Activated CD4-positive, alpha-beta T cell treated with anti-CD3 and anti-CD28 coated beads for 4 hours (primary cell): ENCODE results near the gene MACROD2.

Experiments
- DNase-seq, 2 donors: peaks; one replicate each; pipeline ENCODE4 v3.0.0-alpha.2; 2020

Gene MACROD2

DNA sequence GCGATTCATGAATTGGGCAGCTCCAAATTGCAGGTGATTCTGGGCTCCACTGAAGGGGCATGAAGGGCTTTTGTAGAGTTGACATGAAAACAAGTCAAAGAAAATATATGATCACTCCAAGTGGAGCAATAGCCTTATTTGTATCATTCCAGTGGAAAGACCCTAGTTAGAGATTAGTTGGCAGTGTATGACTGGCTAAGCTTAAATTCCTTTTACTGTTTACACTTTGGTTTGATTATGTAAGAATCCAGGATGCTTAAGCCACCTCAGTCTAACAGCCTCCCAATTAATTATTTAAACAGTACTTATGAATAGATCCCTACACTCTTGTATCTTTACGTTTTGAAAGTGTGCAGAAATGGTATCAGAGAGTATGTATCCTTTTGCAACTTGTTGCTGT lies 1865.5 kb downstream of the MACROD2 start:
- no peak for DNase-seq

DNA sequence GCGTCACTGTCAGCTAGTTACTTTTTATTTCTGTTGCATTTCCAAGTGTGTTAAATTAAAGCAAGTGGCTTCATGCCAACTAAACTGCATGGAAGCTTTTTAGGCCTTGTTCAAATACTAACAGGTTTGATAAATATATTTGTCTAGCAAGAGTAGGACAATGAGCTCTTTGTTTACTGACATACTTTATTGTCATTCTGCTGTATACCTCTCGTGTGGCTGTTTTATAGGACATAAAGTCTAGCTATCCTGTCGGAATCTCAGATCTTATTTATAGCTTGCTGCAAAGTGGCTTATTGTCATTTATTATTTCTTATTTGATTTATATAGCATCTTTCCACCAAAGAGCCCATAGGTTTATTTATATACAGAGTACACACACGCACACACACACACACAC lies 1866.9 kb downstream of the MACROD2 start:
- no peak for DNase-seq

DNA sequence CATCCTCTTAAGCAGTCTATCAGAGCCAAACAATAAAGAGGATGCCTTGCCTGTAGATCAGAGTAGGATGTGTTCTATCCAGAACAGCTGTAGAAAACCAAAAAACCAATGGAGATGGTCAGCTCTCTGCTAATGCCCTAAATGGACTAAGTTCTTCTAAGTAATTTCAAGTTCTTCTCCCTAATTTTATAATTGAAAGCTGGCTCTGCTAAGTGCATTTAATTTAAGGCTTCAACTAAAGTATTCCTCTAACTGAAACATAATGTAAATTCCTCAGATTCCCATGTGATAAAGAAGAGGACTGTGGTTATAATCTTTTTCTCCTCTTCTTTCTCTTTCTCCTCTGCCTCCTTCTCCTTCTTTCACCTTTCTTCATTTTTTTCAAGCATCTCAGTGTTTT lies 1868.4 kb downstream of the MACROD2 start:
- no peak for DNase-seq

DNA sequence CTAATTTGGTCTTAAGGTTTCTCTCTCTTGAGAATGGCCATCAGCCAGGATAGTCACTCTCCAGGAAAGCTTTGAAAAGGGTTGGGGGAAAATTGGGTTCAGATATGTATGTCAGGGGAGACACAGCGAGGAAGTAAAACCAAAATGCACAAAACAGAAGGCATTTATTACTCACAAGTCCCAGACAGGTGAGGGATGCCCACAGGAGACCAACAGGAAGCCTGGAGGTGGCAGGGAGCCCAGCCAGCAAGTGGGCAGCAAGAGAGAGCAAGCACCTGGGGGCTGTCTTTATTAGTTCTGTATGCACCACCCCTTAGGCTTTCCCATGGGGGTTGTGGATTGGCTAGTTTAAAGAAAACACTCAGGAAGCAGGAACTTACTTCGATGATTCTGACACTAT lies 1870.2 kb downstream of the MACROD2 start:
- no peak for DNase-seq

DNA sequence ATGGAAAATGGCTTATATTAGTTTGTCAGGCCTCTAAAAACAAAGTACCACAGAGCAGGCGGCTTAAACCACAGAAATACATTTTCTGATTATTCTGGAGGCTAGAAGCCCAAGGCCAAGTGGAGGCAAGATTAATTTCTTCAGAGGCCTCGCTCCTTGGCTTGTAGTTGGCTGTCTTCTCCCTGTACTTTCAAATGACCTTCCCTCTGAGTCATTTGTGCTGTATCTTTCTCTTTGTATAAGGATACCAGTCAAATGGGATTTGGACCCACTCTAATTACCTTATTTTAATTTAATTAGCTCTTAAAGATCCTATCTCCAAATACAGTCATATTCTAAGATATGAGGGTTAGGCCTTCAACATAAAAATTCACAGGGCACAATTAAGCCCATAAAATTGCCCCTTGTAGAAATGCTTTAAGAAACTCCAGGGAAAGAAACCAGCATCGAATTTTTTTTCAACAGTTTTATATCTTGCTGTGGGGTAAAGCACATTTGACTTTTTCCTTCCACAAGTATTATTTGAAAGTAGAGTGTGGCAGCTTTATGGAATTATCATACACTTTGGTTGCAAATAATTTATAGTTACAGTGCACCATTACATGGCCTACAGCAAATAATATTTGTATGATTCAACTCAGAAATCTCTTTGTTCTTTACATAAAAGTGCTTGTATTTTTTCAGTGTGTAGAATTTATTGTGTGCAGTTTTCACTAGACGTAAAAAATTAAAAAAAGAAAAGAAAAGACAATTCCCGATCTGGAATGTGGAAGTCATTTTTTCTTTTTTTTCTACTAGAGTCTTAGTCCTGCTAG lies 1871.8 kb downstream of the MACROD2 start:
- DNase-seq: no peak

DNA sequence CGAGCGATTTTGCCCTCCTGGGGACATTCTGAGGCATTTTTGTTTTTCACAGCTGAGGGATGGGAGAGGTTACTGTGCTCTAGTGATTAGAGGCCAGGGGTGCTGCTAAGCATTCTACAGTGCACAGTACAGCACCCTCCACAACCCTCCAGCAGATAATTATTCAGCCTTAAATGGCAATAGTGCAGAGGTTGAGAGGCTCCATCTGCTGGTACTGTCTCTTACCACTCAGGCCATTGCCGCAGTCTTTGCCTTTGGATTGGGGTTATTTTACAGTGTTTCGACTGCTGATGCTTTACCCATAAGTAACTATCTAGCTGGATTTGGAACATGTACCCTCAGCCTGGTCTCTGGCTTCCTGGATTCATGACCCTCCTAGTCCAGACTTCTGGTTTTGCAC lies 1872.6 kb downstream of the MACROD2 start:
- DNase-seq: no peak

DNA sequence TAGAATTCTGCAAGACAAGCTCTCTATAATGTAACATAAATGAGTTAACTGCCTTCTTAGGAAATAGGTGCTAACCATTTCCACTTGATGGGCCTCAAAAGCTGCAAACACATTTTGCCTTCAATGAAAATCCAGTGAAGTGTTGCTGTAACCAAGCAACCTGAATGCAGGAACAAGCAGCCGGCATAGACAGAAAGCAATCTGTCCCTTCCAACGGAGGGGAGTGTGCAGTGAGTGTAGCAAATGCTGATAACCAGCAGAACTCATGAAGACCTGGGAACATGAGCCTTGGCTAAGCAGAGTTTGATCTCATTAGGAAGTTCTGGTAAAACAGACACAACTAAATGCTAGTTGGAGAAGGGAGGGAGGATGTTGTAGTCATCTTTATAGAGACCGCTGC lies 1880.1 kb downstream of the MACROD2 start:
- no peak for DNase-seq

DNA sequence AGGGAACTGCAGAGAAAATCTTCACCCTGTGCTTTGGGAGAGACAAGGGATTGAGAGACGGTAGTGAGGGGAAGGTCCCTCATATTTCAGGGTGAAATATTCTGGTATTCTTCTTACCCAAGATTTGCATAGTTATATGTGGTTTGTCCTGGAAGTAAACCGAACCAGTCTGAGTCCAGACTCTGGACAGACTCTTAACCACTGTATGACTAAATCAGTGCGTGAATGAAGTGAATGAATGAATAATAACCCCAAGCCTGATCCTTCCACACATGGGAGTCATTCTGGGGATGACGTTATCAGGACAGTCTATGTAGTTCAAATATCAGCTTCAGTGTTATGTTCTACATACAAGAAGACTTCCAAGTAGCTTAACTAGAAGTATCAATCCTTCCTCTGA lies 1887.2 kb downstream of the MACROD2 start:
- no peak for DNase-seq

DNA sequence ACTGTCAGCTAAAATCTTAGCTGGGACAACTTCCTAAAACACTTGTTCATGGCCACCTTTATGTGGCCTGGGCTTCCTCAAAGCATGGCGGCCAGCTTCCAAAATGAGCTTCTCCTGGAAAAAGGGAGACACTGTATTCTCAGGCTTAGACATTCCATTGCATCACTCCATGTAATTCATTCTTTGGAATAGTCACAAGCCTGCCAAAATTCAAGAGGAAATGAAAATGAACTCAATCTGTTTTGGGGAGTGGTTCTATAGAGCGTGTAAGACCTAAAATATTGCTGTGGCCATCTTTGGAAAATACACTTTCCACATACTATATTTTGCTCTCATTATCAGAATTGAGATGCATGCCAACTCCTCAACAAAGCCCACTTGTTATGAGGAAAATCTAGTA lies 1890.9 kb downstream of the MACROD2 start:
- DNase-seq: no peak

DNA sequence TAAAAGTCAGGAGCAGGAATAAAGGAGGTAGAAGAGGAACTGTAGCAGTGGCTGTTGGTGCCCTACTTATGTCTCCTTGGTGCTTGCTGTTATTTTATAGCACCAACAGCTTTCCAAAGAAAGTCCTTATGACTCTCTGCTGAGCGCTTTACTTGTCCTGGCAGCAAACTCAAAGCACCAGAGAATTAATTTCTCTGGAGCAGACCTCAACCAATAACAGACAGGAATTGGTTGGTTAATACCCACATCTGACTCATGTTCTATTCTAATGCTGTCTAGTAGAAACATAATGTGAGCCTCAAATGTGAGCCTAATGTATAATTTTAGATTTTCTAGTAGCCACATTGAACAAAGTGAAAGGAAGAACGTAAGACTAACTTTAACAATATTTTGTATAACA lies 1892.1 kb downstream of the MACROD2 start:
- no peak for DNase-seq

DNA sequence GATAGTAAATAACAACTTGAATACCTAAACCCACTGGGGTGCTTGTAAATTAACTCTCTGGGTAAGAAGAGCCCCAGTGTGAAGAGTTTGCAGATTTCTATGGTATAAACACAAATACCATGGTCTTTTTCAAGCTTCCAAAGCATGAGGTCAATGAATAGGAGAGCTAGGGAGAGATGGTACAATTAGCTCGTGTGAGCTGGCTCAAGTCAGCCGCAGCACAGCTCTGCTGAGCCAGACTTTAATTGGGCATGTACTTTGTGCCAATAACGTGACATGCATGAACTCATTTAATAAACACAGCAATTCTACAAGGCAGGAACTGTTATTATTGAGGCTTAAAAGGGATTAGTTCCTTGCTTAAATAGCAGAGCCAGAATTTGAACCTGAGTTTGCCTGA lies 1893.7 kb downstream of the MACROD2 start:
- no peak for DNase-seq

DNA sequence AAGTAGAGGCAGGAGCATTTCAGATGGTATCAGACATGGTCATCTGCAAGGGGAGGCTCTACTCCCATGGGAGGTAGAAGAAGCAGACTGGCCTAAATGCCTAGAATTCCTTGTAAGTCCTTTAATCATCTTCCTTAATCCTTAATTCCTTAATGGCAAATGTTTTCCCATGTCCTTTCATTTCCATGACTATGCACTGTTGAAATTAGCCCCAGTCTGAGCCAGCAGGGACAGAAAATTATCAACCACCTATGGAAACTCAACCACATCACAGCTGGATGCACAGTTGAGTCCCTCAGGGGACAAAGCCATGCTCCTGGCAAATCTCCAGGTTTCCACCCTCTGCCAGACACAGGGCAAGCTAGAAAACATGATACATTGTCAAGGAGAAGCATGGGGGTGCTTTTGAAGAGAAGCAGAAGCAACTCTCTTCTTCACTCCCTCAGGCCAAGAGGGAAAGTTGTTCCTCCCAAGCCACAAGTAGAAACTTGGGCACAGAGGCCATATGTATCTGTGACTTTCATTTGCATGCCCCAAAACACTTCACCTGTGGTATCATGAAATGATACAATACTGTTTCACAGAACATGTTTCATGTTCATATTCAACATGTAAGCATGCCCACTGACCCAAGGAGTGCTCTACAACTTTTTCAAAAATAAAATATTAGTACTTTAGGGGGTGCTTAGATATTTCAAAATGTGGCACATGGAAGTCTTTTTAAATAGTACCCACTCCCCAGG lies 1894.4 kb downstream of the MACROD2 start:
- DNase-seq: no peak

DNA sequence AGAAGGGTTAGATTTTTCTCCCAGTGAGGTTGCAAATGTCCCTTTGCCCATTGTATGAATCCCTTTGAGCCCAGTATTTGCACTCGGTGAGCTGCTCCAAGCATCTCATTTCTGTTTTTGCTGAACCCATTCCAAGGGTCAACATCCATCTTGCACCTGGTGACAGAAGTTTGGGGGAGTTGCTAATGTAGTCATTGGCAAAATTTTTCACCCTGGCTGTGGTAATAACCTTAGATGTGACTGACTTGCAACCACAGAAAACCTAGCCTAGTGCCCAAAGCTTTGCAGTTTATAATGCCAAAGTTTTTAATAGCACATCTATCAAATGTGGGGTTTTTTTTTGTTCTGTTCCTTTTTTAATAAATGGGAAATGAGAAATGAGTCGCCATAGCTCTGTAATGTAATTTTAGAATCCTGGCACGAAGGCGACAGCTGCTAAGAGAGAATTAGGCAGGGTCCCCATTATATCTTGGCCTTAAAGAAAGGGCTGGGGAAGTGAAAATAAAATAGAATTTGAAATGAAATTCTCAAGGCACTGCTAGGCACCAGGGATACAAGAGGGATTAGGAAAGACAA lies 1895.2 kb downstream of the MACROD2 start:
- DNase-seq: no peak

DNA sequence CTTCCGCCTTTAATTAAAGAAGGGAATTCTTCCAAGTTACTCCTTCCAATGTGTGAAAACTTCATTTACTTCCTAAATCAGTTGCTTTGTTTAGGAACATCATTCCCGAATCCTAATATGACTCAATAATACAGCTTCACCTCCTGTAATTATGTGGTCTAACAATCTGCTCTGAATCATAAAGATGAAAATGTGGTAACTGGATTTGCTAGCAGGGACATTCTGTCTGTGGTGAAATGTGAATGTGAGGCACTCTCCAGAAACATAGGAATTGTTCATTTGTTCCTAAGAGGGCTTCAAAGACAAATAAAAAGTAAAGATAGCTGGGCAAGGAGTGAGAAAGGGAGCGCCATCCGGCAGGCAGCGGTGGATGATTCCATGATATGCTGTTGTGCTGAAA lies 1899.8 kb downstream of the MACROD2 start:
- DNase-seq: no peak

DNA sequence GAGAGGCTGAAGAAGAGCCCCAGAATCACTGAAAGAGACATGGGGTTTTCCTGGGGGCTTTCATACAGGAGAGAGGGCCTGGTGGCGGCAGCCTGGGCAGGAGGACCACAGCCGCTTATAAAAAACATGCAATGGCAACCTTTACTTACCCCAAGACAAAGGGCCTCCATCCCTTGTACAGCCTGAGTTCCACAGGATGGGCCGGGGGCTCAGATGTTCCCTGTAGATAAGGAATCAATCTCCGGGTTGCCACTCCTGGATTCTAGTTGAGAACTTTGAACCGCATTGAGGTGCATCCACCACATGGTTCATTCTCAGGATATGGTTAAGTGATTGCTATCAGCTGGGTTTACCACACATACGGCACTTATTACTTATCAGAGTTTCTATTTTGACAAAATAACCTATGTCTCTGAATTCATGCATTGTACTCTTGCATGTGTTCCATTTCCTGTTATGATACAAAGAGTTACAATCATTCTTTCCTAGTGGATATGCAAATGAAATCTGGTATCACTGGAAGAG lies 1900.3 kb downstream of the MACROD2 start:
- no peak for DNase-seq

DNA sequence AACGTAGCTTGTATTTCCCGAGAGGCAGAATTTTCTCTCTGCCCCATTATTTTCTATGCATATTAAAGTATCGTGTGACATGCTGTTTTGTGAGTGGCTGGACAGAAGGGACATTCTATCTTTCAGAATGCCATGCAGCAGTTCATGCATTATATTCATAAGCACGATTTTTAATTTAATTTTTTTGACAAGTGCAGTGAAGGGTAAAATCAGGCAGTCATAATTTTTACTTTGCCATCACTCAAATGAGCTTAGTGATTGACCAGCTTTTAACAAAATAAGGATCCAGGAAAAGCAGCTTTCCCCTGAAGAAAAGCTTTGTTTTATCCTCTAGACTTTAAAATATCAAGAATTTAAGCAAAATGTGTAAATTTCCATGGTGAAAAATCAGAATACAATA lies 1904.7 kb downstream of the MACROD2 start:
- DNase-seq: no peak

DNA sequence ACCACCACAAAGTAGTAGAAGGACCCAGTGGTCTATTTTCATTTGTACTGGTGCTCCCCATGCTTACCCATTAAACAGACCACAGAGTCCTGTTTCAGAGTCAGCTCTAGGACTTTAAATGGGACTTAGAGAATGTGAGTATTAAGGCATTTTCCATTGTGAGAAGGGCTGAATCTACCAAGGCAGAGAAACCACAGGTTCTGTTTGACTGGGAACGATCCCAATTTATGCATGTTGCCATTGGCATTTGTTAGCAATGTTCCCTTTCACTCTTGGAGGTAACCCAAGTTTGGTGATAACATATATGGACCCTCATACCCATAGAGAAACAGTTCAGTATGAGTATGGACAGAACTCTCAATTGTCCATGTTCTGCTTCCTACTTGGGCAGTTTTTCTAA lies 1905.1 kb downstream of the MACROD2 start:
- no peak for DNase-seq

DNA sequence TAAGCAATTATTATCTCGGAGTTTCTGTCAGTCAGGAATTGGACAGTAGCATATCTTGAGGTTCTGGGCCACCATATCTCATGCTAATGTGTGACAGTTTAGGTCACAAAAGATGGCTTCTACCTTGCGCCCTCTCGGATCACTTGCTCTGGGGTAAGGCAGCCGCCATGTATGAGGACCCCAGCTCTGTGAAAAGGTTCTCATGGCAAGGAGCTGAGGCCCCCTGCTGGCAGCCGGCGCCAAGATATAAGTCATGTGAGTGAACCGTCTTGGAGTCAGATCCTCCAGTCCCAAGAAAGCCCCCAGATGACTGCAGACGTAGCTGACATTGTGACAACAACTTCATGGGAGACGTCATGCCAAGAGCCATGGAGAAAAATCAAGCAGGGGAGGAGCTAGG lies 1907.2 kb downstream of the MACROD2 start:
- no peak for DNase-seq

DNA sequence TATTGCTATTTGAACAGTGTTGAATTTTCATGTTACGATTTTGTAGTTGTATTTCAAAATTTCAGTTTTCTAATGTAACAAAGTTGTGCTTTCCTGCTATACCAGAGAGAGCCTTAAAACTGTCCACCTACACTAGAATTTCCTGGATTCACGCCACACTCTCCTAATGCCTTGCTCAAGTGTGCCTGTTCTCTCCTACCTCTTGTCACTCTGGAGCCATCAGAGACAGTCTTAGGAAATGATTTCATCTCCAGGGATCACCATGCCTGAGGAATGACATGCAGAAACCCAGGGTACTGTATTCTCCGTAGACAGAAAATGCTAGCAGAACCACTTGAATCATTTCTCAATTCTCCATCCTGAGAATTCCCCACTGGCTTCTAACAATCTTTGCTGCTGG lies 1910.3 kb downstream of the MACROD2 start:
- DNase-seq: no peak

DNA sequence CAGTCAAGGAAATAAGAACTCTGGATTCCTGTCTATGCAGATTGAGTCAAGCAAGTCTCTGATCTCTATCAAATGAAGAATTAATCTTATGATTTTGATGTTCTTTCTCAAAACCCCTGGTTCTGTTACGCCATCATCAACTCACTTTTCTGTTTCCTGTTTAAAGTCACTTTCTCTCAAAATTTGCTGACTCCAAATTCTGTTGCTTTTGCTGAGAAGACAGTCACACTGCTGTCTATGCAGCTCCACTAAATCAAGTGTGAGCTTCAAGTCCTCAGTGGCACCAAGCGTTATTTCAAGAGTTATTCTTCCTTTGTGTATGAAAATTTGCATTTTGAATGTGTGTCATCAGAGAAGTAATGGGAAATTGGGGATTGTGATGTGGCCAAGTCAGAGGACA lies 1914.7 kb downstream of the MACROD2 start:
- no peak for DNase-seq

DNA sequence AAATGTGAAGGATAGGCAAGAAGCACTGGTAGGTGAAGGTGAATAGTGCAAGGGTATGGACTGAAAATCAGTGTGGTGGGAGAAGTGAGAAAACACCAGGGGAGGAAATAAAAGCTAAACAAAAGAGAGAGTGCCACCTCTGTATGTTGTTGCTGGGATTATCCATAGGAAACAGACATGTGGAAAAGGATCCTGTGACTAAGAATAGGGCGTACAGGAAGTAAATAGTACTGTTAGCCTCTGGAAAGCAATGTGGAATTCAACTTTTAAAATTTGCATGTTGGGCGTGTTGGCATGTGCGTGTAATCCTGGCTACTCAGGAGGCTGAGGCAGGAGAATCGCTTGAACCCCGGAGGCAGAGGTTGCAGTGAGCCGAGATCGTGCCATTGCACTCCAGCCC lies 1916.3 kb downstream of the MACROD2 start:
- DNase-seq: no peak

DNA sequence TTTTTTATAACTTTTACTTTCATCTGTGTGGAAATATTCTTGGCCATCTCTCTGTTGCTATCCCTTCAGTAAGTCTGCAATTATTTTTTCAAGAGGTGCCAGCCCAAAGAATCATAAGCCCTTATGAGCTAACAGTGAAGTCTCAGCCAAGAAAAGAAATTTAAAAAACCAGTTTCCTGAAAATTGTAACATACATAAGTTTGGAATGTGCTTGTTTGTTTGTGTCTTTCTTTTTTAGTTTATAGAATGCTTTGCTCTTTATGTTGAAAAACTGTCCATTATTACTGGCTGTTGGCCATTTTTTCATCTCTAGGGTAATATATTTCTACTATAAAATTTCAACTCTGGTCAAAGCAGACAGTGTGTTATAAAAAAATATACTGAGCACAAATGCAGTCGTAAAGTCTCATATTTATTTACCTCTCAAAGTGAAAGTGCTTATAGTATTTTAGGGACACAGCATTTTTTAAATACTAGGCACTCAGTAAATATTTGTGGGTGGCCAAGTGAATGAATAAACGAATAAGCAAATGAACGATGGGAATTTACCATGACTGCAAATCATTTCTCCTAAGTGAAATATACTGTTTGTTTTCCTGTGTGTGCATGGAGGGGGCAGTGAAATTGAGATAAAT lies 1918.2 kb downstream of the MACROD2 start:
- no peak for DNase-seq

DNA sequence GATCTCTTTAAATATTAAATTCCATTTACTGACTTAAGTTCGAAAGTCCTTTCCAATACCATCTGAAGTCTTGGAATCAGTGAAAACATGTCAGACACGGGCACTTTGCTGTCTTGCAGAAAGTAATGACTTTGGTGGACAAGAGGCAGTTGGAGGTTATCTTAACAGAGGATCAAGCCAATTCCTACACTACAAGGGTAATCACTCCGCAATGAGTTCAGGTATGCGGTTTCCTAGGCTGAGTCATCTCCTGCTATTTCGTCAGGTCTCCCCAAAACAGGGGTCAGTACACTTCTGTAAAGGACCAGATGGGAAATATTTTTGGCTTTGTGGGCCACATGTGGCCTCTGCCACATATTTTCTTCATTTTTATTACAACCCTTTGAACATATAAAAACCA lies 1921.3 kb downstream of the MACROD2 start:
- no peak for DNase-seq

DNA sequence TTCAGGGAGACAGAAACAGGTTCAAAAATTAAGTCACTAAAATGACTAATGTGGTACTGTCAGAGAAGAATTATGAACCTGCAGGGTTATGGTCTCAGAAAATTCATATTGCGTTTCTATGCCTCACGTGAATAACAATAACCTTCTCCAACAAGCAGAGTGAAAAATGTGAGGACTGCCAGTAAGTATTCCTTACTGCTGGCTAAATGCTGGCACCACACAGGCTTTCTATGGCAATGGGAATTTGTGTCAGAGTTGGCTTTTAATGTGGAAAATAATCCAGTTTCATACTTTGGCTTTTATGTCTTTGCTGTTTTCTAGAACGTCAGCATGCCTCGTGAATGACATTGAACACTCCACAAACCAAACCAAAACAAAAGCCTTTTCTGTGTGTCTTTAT lies 1922.0 kb downstream of the MACROD2 start:
- no peak for DNase-seq
